ENCODE results near the gene IL1RAPL1.

IL1RAPL1 gene

DNA sequence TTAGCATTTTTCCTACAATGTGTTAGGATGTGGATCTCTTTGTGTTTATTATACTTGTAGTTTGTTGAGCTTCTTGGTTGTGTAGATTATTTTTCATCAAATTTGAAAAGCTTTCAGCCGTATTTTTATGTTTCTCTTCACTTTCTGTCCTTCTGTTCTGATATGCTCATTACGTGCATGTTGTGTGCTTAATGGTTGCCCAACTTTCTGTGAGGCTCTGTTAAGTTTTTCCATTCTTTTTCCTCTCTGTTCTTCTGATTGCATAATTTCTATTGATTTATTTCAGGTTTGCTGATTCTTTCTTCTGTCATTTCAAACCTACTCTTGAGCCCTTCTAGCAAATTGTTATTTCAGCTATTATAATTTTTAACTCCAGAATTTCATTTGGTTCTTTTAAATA is 478.2 kb downstream of the IL1RAPL1 start:
- H3K4me3 ChIP-seq (ENCODE audit: low read length) = no peak overlapping the region
- DNase-seq (ENCODE audit: low read depth) = no peak
- TF ChIP-seq, protein P1, sequence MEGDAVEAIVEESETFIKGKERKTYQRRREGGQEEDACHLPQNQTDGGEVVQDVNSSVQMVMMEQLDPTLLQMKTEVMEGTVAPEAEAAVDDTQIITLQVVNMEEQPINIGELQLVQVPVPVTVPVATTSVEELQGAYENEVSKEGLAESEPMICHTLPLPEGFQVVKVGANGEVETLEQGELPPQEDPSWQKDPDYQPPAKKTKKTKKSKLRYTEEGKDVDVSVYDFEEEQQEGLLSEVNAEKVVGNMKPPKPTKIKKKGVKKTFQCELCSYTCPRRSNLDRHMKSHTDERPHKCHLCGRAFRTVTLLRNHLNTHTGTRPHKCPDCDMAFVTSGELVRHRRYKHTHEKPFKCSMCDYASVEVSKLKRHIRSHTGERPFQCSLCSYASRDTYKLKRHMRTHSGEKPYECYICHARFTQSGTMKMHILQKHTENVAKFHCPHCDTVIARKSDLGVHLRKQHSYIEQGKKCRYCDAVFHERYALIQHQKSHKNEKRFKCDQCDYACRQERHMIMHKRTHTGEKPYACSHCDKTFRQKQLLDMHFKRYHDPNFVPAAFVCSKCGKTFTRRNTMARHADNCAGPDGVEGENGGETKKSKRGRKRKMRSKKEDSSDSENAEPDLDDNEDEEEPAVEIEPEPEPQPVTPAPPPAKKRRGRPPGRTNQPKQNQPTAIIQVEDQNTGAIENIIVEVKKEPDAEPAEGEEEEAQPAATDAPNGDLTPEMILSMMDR (conservative IDR thresholded peaks at IDR 0.05; ENCODE audit: low read length) = no peak

DNA sequence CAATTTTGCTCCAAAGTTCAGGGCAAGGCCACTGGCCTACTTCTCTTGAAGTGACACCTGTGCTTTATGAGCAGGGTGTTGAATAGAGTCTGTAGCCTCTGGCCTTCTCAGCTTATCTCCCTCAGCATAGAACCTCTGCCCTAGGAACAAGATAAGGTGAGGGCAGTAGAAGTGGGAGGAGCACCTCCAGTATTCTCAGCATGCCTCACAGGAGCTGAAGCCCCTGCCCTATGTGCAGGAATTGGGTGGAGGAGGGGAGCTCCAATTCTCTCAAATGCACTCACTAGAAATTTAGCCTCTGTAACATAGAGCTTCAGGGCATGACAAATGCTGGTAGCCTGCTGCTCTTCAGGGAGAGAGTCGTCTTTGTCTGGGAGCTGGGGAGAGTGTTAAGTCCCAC is 479.3 kb downstream of the IL1RAPL1 start:
- TF ChIP-seq, protein P1 (conservative IDR thresholded peaks at IDR 0.05; ENCODE audit: low read length) = no peak
- DNase-seq (ENCODE audit: low read depth) = no peak
- H3K4me3 ChIP-seq (ENCODE audit: low read length) = no peak overlapping the region

DNA sequence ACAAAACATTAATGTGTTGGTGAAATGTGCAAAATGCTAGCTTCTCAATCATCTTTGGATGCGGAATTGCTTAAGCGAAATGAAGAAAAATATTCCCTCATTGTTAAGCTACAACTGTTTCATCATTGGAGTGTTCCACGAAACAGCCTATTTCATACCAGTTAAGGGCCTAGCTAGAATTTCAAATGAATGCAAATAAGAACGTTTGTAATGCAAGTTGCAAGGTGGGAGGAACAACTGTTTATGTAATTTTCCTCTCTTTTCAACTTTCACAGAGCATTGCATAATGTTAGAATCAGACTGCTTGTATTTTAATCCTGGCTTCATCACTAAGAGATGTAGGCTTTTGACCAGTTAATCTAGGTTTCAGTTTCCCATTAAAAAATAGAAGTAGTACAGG is 480.1 kb downstream of the IL1RAPL1 start:
- no peak overlapping the region for H3K4me3 ChIP-seq (ENCODE audit: low read length)
- DNase-seq (ENCODE audit: low read depth) = no peak
- TF ChIP-seq, protein P1 (conservative IDR thresholded peaks at IDR 0.05; ENCODE audit: low read length) = no peak

DNA sequence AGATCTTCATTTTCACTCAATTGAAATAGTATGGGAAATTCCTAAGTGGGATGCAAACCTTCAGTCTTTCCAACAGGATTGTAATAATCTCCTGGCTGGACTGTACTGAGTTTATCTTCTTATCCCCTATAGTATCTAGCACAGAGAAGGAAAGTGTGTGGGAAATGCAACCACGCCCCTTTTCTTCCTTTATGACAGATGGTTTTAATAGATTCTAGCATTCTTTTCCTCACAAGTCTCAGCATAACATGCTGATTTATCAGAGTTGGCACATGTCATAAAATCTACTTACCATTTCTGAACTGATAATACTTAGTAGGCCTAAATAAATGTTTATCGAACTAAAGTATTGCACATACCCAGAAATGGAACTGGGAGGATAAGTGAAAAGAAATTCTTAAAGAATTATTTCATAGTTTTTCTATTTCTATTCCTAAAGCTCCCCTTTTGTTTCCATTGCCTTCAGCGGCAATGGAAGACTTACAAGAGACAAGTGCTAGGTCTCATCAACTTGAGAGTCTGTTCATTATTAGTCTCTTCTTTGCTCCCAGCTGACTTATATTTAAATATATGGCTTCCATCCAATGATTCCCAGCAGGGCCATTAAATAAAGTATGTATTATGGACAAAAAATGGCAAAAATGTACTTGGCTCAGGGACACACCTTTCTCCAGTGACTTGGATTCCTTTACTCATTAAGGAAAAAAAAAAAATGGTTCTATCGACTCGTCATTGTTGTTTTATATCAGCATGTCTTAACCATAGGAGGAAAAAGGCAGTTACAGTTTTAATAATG is 484.5 kb downstream of the IL1RAPL1 start:
- TF ChIP-seq, protein P1 (conservative IDR thresholded peaks at IDR 0.05; ENCODE audit: low read length) = no peak
- H3K4me3 ChIP-seq (ENCODE audit: low read length) = no peak overlapping the region
- DNase-seq (ENCODE audit: low read depth) = peak; percentile 18

DNA sequence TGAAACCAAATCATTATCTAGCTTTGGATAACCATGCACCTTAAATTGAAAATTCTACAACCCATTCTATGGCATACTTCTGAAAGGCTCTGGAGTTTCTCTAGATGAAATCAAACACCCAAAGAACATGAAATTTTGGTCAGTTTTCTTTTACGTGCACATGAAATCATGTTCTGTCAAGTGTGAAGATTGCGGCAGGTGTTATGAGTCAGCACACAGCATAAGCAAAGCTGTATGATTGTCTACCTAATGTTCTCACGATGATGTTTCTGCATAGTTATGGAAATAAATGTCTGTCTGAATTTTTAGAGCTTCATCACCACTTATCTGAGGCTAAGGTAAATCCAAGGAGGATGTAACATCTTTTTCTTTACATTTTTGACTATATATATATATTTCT is 495.3 kb downstream of the IL1RAPL1 start:
- TF ChIP-seq, protein P1 (conservative IDR thresholded peaks at IDR 0.05; ENCODE audit: low read length) = no peak
- no peak overlapping the region for H3K4me3 ChIP-seq (ENCODE audit: low read length)
- DNase-seq (ENCODE audit: low read depth) = no peak

DNA sequence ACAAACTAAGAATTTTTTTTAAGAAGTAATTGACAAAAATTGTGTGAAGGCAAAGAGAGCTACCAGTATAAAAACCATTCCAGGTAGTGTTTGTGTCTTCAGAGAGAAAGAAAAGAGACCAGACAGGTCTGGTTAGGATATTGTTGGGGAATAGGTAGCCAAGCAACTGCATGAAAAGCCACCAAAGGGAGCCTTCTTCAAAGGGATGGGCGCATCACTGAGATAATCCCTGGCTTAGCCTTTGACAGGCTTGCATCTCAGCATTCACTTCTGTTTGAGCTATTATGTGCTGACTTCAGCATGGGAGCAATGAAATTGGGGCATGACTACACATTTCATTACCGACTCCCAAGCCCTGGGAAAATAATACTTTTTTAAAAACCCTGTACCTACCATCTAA is 496.6 kb downstream of the IL1RAPL1 start:
- H3K4me3 ChIP-seq (ENCODE audit: low read length) = no peak overlapping the region
- TF ChIP-seq, protein P1 (conservative IDR thresholded peaks at IDR 0.05; ENCODE audit: low read length) = no peak
- no peak for DNase-seq (ENCODE audit: low read depth)

DNA sequence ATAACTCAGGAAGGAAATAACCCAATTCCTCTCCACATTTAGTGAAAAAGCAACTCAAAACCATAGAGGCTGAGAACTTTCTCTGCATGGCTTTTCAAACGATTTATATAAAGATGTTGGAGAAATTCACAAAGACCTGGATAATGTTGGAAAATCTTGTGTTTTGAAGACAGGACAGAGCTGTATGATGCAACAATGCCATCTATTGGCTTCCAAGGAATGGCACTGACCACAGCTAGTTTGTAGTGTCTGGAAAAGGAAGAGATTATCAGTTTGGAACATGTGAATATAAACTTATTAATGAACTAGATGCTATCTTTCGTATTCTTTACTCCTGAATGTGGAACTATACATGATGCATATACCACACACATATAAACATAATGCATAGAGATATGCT is 503.6 kb downstream of the IL1RAPL1 start:
- TF ChIP-seq, protein P1 (conservative IDR thresholded peaks at IDR 0.05; ENCODE audit: low read length) = peak; percentile 26
- peak; percentile 0 for DNase-seq (ENCODE audit: low read depth)
- H3K4me3 ChIP-seq (ENCODE audit: low read length) = no peak overlapping the region

All from AG10803 (cell line).